ENCODE measurements around the gene SDC3. TPM values are rescaled to one million over a fixed set of nuclear protein-coding genes. Genes with fewer than 3 reads are reported as not detected.
A peak's percentile ranks its signal among the peaks of the same experiment; 100 is the strongest.

The SDC3 gene
- total and polyA plus RNA-seq, 2 of the 8 experiments (the other 6 are each of a cell fraction or from before 2014, with no cell fraction given): 7.0 to 27.0 TPM

DNA sequence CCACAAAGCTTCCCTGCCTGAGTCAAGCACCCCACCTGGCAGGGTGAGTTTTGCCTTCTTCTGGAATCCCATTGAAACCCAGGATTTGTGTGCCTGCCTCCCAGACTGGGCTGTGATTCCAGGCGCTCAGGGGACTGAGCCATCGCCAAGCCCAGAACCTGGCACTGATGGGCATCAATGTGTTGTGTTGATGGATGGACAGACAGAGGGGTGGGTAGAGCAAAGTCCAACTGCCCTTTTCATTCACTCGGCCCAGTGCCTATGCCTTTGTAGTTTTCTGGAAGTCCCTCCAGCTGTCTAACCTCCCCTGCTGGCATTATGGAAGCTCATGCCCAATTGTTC, 85.0 kb downstream of the SDC3 start:
- Histone ChIP-seq H3K4me3 (ENCODE audit: extremely low read depth in 1 of 4, insufficient read depth in 2 of 4, low read depth in 3 of 4, low read length in 4 of 4) (peak overlapping the region; percentile 43 to 68 (median 53); a peak in 7 of 8 replicates), H3K23me2 (ENCODE audit: low read depth, low read length) (peaks cover 8% of the 10 kb centered on the region; the same call in 1 of the 2 replicates), H3K4me2 (ENCODE audit: insufficient read depth in 1 of 2, low read depth in 2 of 2, low read length in 2 of 2) (peak overlapping the region; percentile 78 to 95; a peak in 3 of 4 replicates), H2AFZ (ENCODE audit: low read length) (no peak overlapping the region), H3K79me1 (ENCODE audit: low read depth, low read length) (no peaks in the 10 kb centered on the region), H3K9ac (replicated peaks in 1 of 4; ENCODE audit: extremely low read depth in 1 of 4, low read depth in 3 of 4, low read length in 3 of 4) (peak overlapping the region in 1 of 4 experiments; percentile 20; a peak in 1 of 7 replicates), H3K14ac (ENCODE audit: insufficient read length) (no peak overlapping the region), H3K27me3 (replicated peaks in 1 of 4; ENCODE audit: control insufficient read depth in 3 of 4, extremely low read depth in 1 of 4, insufficient read depth in 3 of 4, low read length in 3 of 4) (peaks cover 0 to 17% (median 13%) of the 10 kb centered on the region in 4 experiments; a peak in 5 of 7 replicates), H4K8ac (ENCODE audit: extremely low read depth, insufficient read depth, low read length) (no peak overlapping the region), H2AK5ac (ENCODE audit: low read depth, low read length) (peak overlapping the region; percentile 31; the same call in 1 of the 2 replicates), H3K56ac (replicated peaks; ENCODE audit: insufficient read length, low read depth, low read length) (no peak overlapping the region), H2BK15ac (ENCODE audit: low read length) (no peak overlapping the region), H3K79me2 (ENCODE audit: control insufficient read depth in 1 of 2, insufficient read depth in 2 of 2, low read length in 2 of 2) (no peaks in the 10 kb centered on the region), H3K23ac (ENCODE audit: insufficient read length) (no peak overlapping the region), H4K91ac (replicated peaks; ENCODE audit: insufficient read length, low read length) (no peak overlapping the region), H4K20me1 (replicated peaks in 1 of 2; ENCODE audit: control insufficient read depth in 1 of 2, insufficient read depth in 2 of 2, low read length in 2 of 2) (peaks cover 0 to 2% of the 10 kb centered on the region in 2 experiments), H3K4me1 (replicated peaks in 1 of 4; ENCODE audit: control insufficient read depth in 3 of 4, insufficient read depth in 4 of 4, low read length in 3 of 4) (peaks cover 2 to 18% (median 11%) of the 10 kb centered on the region in 4 experiments), H2BK5ac (ENCODE audit: low read depth, low read length) (no peak overlapping the region), H3K4ac (replicated peaks; ENCODE audit: insufficient read length, low read depth, low read length) (no peak overlapping the region), H2BK120ac (replicated peaks; ENCODE audit: low read depth, low read length) (no peak overlapping the region), H2BK20ac (ENCODE audit: low read length) (no peak overlapping the region), H3K36me3 (ENCODE audit: control insufficient read depth in 2 of 4, insufficient read depth in 4 of 4, low read length in 3 of 4) (no peaks in the 10 kb centered on the region), H3K9me3 (ENCODE audit: insufficient read depth in 2 of 2, low read depth in 1 of 2, low read length in 1 of 2) (no peaks in the 10 kb centered on the region), H3K27ac (ENCODE audit: low read depth, low read length) (no peak overlapping the region), H3K18ac (ENCODE audit: extremely low read depth, low read length) (peak overlapping the region; percentile 48; the same call in 1 of the 2 replicates), H2BK12ac (ENCODE audit: low read depth, low read length) (peak overlapping the region; percentile 4), H4K5ac (ENCODE audit: insufficient read length, low read depth, low read length) (no peak overlapping the region)
- no peak for DNase-seq (ENCODE audit: low read depth in 1 of 2, low spot score in 2 of 2)
- no peak for FAIRE-seq
- ChIA-PET CTCF (ENCODE audit: partially characterized antibody) (interaction anchor here (0.9 to 10.9 kb wide), 5 partner anchors 9 to 87 kb away, joined by 4 to 158 read pairs (median 8); no protein-coding TSS in a partner anchor), POLR2A (ENCODE audit: partially characterized antibody) (interaction anchor here (1.1 to 2.1 kb wide), 5 partner anchors 15 to 49 kb away, joined by 3 to 6 read pairs (median 3); no protein-coding TSS in a partner anchor)
- 84% methylated on average over 3 of the region's 3 CpGs; no CpG with 5 or more reads in 1 of the 2 experiments for WGBS, 2 experiments (ENCODE audit: extremely low coverage in 1 of 2, insufficient coverage in 1 of 2, insufficient read length in 1 of 2, insufficient replicate concordance in 2 of 2, low coverage in 1 of 2, low lambda C conversion rate in 2 of 2, missing lambda C conversion rate in 1 of 2)
- TF ChIP-seq CREB1 (IDR thresholded peaks at IDR 0.05): no peak
- no peak for TF ChIP-seq NRF1 (IDR thresholded peaks at IDR 0.05; ENCODE audit: low read depth, low read length)
- TF ChIP-seq RXRA (IDR thresholded peaks at IDR 0.05; ENCODE audit: insufficient read depth, low read depth, low read length): no peak
- TF ChIP-seq NANOG (IDR thresholded peaks at IDR 0.05; ENCODE audit: insufficient read depth, low read depth, low read length, poor library complexity, severe bottlenecking): no peak
- TF ChIP-seq CBX8 (IDR thresholded peaks at IDR 0.05; ENCODE audit: borderline replicate concordance, low read depth, low read length): no peak
- TF ChIP-seq ASH2L (IDR thresholded peaks at IDR 0.05; ENCODE audit: low read length): no peak
- TF ChIP-seq BACH1 (IDR thresholded peaks at IDR 0.05; ENCODE audit: low read length): no peak
- TF ChIP-seq, protein P1, sequence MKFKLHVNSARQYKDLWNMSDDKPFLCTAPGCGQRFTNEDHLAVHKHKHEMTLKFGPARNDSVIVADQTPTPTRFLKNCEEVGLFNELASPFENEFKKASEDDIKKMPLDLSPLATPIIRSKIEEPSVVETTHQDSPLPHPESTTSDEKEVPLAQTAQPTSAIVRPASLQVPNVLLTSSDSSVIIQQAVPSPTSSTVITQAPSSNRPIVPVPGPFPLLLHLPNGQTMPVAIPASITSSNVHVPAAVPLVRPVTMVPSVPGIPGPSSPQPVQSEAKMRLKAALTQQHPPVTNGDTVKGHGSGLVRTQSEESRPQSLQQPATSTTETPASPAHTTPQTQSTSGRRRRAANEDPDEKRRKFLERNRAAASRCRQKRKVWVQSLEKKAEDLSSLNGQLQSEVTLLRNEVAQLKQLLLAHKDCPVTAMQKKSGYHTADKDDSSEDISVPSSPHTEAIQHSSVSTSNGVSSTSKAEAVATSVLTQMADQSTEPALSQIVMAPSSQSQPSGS (IDR thresholded peaks at IDR 0.05; ENCODE audit: low read length): no peak
- TF ChIP-seq SP4 (IDR thresholded peaks at IDR 0.05; ENCODE audit: low read length): no peak
- TF ChIP-seq SUZ12 (IDR thresholded peaks at IDR 0.05; ENCODE audit: low read length): no peak
- TF ChIP-seq TAF1 (IDR thresholded peaks at IDR 0.05; ENCODE audit: low read depth, low read length): no peak
- no peak for TF ChIP-seq CTBP2 (IDR thresholded peaks at IDR 0.05; ENCODE audit: borderline replicate concordance, insufficient read depth, insufficient read length, low read length)
- TF ChIP-seq RBBP5 (IDR thresholded peaks at IDR 0.05; ENCODE audit: borderline replicate concordance, low read depth, low read length): no peak
